Stimulated activated effector memory CD8-positive, alpha-beta T cell treated with anti-CD3 and anti-CD28 coated beads, Interleukin-12 subunit alpha, Interleukin-12 subunit beta, amount 100 ng/mL, for 72 hours (primary cell): Measurements from ENCODE around the gene LACTB.

Experiments
- ATAC-seq: fragments of 150-1000 bp; cut with Tn5 transposase; 2 replicates; pipeline ENCODE4 v1.10.0; 2021
- DNase-seq, 2 donors: peaks; one replicate each; pipeline ENCODE4 v3.0.0; 2021 to 2022; ENCODE audit warnings: low spot score in 2 of 2
- H3K27ac Mint-ChIP-seq: one replicate; pipeline ENCODE4 v1.8.0; 2022; ENCODE audit warnings: mild to moderate bottlenecking, mixed read lengths
- H3K36me3 Mint-ChIP-seq: one replicate; pipeline ENCODE4 v1.8.0; 2022; ENCODE audit warnings: mild to moderate bottlenecking, mixed read lengths
- H3K4me1 Mint-ChIP-seq: one replicate; pipeline ENCODE4 v1.8.0; 2022; ENCODE audit warnings: mixed read lengths
- H3K4me3 Mint-ChIP-seq: one replicate; pipeline ENCODE4 v1.8.0; 2022; ENCODE audit warnings: mild to moderate bottlenecking, mixed read lengths
- H3K9me3 Mint-ChIP-seq: one replicate; pipeline ENCODE4 v1.8.0; 2022; ENCODE audit warnings: mixed read lengths

Gene LACTB

DNA sequence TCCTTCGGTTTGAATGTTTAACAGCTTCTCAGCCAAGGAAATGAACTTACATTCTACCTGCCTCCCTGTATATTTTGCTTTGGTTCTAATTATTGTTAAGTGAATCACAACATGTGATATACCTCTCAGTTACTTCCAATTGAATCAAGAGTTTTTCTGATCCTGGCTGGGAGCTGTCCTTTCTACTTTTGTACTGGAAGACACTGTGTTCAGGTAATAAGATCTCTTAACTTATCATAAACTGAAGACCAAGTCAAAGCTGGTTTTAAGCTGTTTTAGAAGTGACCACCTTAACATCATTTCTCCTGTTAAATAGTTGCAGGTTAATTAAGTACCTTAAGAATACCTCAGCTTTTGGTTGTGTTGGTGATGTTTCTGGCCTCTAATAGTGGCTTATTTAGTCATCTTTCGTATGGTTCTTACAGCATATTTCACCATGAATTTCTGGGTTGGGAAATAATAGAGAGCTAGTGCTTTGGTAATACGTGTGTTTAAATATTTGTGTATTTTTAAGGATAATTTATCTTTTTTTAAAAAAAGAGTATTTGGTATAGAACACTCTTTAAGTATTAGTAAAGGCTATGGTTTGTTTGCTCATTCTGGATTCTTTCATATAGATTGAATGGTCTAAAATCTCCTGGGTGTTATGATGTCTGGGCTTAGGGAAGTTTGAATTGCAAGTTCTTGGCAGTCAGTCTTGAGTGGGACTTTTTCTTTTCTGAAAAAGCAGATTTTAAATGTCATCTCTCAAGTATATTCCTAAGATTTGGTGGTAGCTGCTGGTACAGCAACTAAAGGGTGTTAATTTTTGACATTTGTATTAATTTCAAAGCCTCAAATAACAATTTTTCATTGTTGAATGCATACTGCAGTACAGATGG, 69.3 kb downstream of the LACTB start:
- no peak for ATAC-seq
- Mint-ChIP-seq H3K9me3 (no peaks in the 10 kb centered on the region), H3K36me3 (peaks cover 46% of the 10 kb centered on the region)

More for the DNA sequence above, 69.3 kb downstream of the LACTB start:
- Mint-ChIP-seq H3K27ac (peak overlapping the region; percentile 90), H3K4me1 (peaks cover 50% of the 10 kb centered on the region), H3K4me3 (peak overlapping the region; percentile 89)
- DNase-seq, result no peak
